ENCODE measurements around the gene N4BP3.

The N4BP3 gene

GRCh38 chr5:178103612-178104011 lies 9.7 kb upstream of the N4BP3 start:
- no peak for DNase-seq (ENCODE audit: low read depth)
- no peak overlapping the region for H3K4me3 ChIP-seq (ENCODE audit: low read depth, low read length)
- TF ChIP-seq, protein P1, sequence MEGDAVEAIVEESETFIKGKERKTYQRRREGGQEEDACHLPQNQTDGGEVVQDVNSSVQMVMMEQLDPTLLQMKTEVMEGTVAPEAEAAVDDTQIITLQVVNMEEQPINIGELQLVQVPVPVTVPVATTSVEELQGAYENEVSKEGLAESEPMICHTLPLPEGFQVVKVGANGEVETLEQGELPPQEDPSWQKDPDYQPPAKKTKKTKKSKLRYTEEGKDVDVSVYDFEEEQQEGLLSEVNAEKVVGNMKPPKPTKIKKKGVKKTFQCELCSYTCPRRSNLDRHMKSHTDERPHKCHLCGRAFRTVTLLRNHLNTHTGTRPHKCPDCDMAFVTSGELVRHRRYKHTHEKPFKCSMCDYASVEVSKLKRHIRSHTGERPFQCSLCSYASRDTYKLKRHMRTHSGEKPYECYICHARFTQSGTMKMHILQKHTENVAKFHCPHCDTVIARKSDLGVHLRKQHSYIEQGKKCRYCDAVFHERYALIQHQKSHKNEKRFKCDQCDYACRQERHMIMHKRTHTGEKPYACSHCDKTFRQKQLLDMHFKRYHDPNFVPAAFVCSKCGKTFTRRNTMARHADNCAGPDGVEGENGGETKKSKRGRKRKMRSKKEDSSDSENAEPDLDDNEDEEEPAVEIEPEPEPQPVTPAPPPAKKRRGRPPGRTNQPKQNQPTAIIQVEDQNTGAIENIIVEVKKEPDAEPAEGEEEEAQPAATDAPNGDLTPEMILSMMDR (conservative IDR thresholded peaks at IDR 0.05; ENCODE audit: low read depth, low read length): no peak

- TF ChIP-seq, protein P1 (conservative IDR thresholded peaks at IDR 0.05; ENCODE audit: low read depth, low read length): no peak
- H3K4me3 ChIP-seq (ENCODE audit: low read depth, low read length): no peak overlapping the region
- DNase-seq (ENCODE audit: low read depth): no peak
Measured at GRCh38 chr5:178104492-178104891, 8.8 kb upstream of the N4BP3 start.

DNA sequence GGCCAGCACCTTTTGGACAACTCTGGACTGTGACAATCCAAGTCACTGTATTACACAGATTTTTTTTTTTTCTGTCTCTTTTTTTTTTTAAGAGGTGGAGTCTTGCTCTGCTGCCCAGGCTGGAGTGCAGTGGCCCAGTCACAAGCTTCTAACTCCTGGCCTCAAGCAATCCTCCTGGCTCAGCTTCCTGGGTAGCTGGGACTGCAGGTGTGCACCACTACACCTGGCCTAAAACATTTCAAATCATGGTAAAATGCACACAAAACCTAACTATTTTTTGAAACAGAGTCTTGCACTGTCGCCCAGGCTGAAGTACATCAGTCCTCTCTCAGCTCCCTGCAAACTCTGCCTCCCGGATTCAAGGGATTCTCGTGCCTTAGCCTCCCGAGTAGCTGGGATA lies 7.2 kb upstream of the N4BP3 start:
- TF ChIP-seq, protein P1 (conservative IDR thresholded peaks at IDR 0.05; ENCODE audit: low read depth, low read length): no peak
- no peak overlapping the region for H3K4me3 ChIP-seq (ENCODE audit: low read depth, low read length)
- no peak for DNase-seq (ENCODE audit: low read depth)

DNA sequence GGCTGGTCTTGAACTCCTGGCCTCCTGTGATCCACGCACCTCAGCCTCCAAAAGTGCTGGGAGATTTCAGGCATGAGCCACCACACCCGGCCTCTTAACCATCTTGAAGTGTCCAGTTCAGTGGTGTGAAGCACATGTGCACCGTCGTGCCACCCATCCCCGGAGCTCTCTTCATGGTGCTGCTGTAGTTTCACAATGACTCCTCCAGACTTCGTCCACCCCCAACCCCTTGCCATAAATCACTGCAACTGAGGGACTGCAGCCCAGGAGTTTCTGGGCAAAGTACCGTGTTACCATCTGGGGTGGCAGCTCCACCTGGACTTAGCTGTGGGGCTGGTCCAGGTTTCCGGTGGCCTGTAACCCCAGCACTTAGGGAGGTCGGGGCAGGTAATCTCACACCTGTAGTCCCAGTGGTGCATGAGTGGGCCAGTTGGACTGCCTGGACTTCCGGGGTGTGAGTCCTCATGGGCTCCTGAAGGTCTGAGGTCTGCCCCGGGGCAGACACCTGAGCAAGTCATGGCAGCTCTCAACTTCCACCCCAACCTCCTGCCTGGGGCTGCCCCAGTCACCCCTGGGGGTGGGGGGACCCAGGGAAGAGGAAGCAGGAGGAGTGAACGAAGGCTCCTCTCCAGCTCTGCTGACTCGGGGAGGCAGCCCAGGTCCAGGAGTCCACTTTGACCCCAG lies 6.6 kb upstream of the N4BP3 start:
- no peak for DNase-seq (ENCODE audit: low read depth)
- TF ChIP-seq, protein P1 (conservative IDR thresholded peaks at IDR 0.05; ENCODE audit: low read depth, low read length): no peak
- H3K4me3 ChIP-seq (ENCODE audit: low read depth, low read length): no peak overlapping the region

GRCh38 chr5:178107756-178108310 lies 5.5 kb upstream of the N4BP3 start:
- TF ChIP-seq, protein P1 (conservative IDR thresholded peaks at IDR 0.05; ENCODE audit: low read depth, low read length): no peak
- no peak overlapping the region for H3K4me3 ChIP-seq (ENCODE audit: low read depth, low read length)
- DNase-seq (ENCODE audit: low read depth): no peak

GRCh38 chr5:178108446-178108845 lies 4.9 kb upstream of the N4BP3 start:
- no peak overlapping the region for H3K4me3 ChIP-seq (ENCODE audit: low read depth, low read length)
- DNase-seq (ENCODE audit: low read depth): no peak
- TF ChIP-seq, protein P1 (conservative IDR thresholded peaks at IDR 0.05; ENCODE audit: low read depth, low read length): no peak

DNA sequence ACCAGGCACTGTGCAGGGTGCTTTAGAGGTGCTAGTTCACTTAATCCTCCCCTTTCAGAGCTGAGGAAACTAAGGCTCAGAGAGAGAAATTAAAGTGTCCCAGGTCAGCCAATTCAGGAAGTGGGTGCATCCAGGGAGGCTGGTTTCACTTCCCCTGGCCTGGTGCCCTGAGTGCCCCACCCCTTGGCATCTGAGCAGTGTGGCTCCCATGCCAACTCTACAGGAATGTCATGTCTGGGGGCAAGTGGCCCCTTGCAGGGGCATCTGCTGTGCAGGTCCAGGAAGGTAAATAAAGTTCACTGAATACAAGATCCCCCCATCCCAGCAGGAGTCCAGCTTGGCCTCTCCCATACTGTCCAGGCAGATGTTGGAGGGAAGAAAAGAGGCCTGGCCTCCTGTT lies 4.4 kb upstream of the N4BP3 start:
- DNase-seq (ENCODE audit: low read depth): no peak
- TF ChIP-seq, protein P1 (conservative IDR thresholded peaks at IDR 0.05; ENCODE audit: low read depth, low read length): no peak
- H3K4me3 ChIP-seq (ENCODE audit: low read depth, low read length): no peak overlapping the region
